Mucosa of gallbladder (tissue), 1 donor: ENCODE measurements around the gene NR5A2. TPM values are rescaled to one million over a fixed set of nuclear protein-coding genes. Genes with fewer than 3 reads are reported as not detected.
"Not testable (repeated sequence)": the region's sequence is repeated elsewhere in the genome, so short reads cannot be mapped to it uniquely, and the experiment has no call there.

Experiments used
- DNase-seq: peaks from one replicate; pipeline ENCODE4 v3.0.0-alpha.2; 2020; ENCODE audit warnings: low spot score
- total RNA-seq: library from RNA; stranded (reverse); gene quantifications from one replicate; pipeline ENCODE4 v1.2.1, GENCODE V29; 2021
- donor health status: DM: no; HTN: no; CAD: no.

The NR5A2 gene
- total RNA-seq, 1 donor from 2014 or later, result 49.0 TPM

GRCh38 chr1:200163911-200164310 is 136.4 kb downstream of the NR5A2 start:
- DNase-seq, result no peak

GRCh38 chr1:200165493-200166220 is 138.1 kb downstream of the NR5A2 start:
- no peak for DNase-seq

- no peak for DNase-seq
These were observed 138.9 kb downstream of the NR5A2 start for GRCh38 chr1:200166411-200166810.

GRCh38 chr1:200168926-200169325 is 141.4 kb downstream of the NR5A2 start:
- DNase-seq, result no peak

GRCh38 chr1:200172311-200172710 is 144.8 kb downstream of the NR5A2 start:
- no peak for DNase-seq

- DNase-seq, result no peak
These were observed 145.6 kb downstream of the NR5A2 start for GRCh38 chr1:200173097-200173618.

GRCh38 chr1:200174525-200175295 is 147.2 kb downstream of the NR5A2 start:
- no peak for DNase-seq

GRCh38 chr1:200176181-200176580 is 148.7 kb downstream of the NR5A2 start:
- DNase-seq, result no peak

- no peak for DNase-seq
These were observed 149.3 kb downstream of the NR5A2 start for GRCh38 chr1:200176798-200177197.

GRCh38 chr1:200178340-200178739 is 150.8 kb downstream of the NR5A2 start:
- no peak for DNase-seq

- no peak for DNase-seq
These were observed 151.7 kb downstream of the NR5A2 start for GRCh38 chr1:200179126-200179780.

- DNase-seq, result no peak
These were observed 152.3 kb downstream of the NR5A2 start for GRCh38 chr1:200179781-200180160.

GRCh38 chr1:200180821-200181220 is 153.3 kb downstream of the NR5A2 start:
- peak; percentile 64 for DNase-seq

- no peak for DNase-seq
These were observed 154.4 kb downstream of the NR5A2 start for GRCh38 chr1:200181861-200182260.

- DNase-seq, result no peak
These were observed 155.2 kb downstream of the NR5A2 start for GRCh38 chr1:200182701-200183100.

- no peak for DNase-seq
These were observed 156.1 kb downstream of the NR5A2 start for GRCh38 chr1:200183637-200184036.

GRCh38 chr1:200184196-200184595 is 156.7 kb downstream of the NR5A2 start:
- peak; percentile 87 for DNase-seq

GRCh38 chr1:200185191-200185590 is 157.7 kb downstream of the NR5A2 start:
- DNase-seq, result not testable (repeated sequence)

- DNase-seq, result not testable (repeated sequence)
These were observed 159.8 kb downstream of the NR5A2 start for GRCh38 chr1:200187332-200187731.

- no peak for DNase-seq
These were observed 164.5 kb downstream of the NR5A2 start for GRCh38 chr1:200191993-200192392.

GRCh38 chr1:200194477-200194876 is 167.0 kb downstream of the NR5A2 start:
- DNase-seq, result no peak

- DNase-seq, result no peak
These were observed 170.7 kb downstream of the NR5A2 start for GRCh38 chr1:200198236-200198635.
